GM18909 (cell line): Measurements from ENCODE around the gene PPP1R9A.

Experiments used
- ATAC-seq: cut with Tn5 transposase; IDR thresholded peaks from one replicate; pipeline ENCODE4 v1.9.1; 2021; ENCODE audit warnings: mild to moderate bottlenecking; ENCODE audit not compliant: unreplicated experiment, poor library complexity

The PPP1R9A gene

DNA sequence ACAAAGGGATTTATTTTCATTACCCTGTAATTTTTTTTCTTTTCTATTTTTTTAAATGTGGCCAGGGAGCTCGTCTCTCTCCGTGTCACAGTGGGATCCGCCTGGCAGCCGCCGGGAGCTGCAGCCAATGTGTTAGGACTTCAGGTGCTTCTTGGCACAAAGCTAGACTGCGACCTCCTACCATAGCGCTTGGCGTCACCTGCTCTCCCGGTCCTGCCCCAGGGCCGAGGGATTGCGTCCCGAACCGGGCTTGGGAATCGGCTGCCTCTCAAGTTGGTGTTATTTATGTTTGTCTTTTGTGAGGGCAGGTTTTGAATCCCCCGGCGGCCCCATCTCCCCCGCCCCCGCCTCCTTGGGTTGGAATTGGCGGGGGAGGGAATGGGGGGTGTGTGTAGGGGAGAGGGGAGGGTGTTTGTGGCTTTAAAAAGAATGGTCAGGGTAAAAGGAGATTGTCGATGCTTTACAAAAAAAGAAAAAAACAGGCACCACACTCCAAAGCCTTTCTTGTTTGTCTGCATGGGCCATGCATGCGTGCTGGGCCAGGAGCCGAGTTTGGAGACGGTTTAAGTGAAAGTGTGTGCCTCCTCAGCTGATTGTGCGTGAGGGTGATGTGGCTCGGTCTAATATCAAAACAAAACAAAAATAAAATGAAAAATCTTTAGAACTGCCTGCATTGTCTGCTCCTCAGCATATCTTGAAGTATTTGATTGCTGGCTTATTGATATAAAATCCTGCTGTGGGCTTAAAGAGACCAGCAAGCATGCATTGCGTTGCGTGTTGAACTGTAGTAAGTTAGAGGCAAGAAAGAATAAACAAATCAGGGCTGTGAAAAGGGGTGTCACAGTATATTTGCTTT is 1.2 kb downstream of the PPP1R9A start:
- ATAC-seq: no peak

- no peak for ATAC-seq
Observed at GRCh38 chr7:94909179-94909466, 1.7 kb downstream of the PPP1R9A start.

DNA sequence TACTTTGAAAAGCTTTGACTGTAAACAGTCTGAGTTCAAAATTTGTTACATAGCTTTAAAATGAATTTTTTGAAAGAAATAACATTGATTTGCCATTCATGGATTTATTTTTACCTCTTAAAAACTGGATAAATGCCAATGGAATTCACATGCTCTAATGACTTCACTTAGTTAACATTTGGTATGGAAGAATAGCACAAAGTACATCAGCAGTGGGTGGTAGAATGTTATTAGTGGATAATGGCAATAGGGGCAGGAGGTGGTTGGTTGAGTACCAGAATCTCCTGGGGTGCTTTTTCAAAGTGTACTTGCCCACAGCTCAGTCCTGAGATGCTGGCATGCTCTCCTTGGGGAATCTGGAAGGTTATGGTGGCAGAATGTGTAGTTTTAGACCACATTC is 4.7 kb downstream of the PPP1R9A start:
- no peak for ATAC-seq

DNA sequence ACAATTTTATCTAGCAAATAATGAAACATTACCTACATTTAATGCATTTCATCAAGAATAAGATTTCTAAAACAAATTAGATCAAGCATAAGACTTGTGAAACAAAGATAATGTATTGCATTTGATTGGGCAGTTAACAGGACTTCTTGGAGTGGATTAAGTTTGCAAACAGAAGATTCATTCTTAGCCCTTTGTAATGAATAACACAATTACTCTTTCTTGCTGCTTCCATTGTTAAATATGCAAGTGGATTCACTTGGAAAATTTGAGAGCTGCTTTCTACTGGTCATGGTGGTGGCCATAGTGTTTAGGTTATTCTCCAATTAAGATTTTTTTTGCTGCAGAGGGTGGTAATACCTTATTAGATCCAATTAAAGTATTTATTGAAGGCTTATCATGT is 6.0 kb downstream of the PPP1R9A start:
- no peak for ATAC-seq

DNA sequence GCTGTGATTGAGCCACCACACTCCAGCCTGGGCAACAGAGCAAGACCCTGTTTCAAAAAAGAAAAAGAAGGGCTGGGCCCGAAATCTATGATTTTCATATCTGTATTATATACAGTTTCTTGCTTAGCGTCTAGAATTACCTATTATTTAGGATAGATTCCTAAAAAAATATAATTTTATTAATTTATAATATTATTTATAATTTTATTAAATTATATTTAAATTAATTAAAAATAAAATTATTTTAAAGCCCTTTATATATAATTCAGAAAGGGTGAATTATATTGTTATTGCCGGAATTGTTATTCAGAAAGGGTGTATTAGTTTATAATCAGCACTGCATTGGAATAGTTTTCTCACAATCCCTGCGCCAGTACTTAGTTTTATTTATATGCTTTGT is 14.5 kb downstream of the PPP1R9A start:
- no peak for ATAC-seq

GRCh38 chr7:94922457-94922856 is 15.1 kb downstream of the PPP1R9A start:
- ATAC-seq: no peak

GRCh38 chr7:94923412-94923811 is 16.0 kb downstream of the PPP1R9A start:
- no peak for ATAC-seq

DNA sequence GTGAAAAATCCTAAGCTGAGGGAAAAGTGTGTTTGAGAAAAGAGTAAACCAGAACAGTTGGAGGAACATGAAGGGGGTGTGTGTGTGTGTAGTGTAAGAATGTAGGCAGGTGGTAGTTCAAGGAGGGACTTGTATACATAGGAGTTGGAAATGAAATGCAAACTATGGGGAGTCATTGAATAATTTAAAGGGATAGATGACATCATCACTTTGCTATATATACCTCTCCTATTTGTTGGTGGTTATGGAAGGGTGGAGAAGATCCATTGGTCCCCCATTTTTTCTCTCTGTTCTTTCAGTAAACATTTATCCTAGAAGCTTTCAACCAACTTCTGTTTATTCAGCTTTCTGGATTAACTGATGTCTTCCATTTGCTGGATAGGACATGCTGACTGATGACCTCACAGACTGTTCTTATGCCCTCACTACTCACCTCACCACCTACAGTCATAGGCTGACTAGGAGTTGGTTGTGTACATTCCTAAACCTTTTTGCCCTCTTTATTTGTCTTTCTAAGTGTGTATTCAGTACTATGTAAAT is 20.8 kb downstream of the PPP1R9A start:
- ATAC-seq: no peak

GRCh38 chr7:94933256-94933990 is 26.0 kb downstream of the PPP1R9A start:
- no peak for ATAC-seq

DNA sequence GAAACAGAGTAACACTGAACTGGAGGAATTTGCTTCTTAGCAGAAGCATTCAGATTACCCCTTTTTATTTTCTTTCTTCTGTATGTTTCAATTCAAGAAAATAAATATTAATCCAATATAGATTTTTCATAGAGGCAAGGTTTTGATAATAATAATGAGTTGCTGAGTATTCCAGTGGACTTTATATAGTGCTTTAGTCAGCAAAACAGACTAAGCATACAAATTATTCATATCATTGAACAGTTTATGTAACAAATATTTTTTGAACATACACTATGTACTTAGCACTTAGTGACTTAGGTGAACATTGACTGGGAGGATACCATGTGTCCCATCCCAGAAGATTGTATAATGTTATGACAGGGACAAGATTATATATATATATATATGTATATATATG is 32.0 kb downstream of the PPP1R9A start:
- ATAC-seq: no peak

DNA sequence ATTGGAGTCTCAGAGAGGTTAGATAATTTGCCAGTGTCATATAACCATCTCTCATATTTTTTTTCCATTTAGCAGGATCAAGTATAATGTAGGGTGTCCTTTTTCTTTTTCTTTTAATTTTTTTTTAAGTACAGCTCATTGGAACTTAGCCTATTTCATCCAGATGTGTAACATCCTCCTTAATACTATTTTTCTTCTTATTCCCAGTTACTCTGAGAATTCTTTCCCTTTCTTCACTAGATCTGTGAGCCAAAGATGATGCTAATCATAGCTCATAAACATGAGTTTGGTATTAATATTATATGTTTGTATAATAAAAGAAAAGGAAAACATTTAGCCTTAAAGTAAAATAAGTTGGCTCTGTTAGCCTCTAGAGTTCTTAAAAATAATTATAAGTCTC is 32.8 kb downstream of the PPP1R9A start:
- ATAC-seq: no peak

DNA sequence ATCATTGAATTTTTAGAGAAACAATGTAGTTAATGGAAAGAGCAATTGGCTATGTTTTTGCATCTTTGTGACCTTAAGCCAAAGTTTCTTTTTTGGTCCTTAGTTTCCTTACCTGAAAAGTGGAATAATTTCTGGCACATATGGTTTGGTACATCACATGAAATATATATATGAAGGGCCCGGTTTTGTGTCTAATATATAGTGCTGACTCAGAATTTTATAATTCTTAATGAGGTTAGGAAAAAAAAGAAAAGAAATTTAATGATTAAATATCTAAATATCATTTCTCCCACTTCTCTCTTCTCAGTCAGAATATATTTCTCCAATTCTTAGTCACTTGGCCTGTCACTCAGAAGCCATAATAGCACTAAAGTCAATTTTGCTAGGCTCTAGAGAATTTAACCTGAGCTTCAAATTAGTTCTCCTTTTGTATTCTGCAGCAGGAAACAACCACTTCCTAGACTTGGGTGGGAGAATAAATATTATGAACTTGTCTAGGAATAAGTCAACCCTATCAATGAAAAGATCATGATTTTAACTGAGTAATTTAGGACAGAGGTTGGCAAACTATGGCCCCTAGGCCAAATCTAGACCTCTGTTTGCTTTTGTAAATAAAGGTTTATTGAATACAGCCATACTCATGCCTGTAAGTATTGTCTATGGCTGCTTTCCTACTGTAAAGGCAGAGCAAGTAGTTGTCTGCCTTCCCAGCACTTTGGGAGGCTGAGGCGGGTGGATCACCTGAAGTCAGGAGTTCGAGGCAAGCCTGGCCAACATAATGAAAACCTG is 34.6 kb downstream of the PPP1R9A start:
- ATAC-seq: no peak

- no peak for ATAC-seq
Observed at GRCh38 chr7:94943134-94943533, 35.7 kb downstream of the PPP1R9A start.

DNA sequence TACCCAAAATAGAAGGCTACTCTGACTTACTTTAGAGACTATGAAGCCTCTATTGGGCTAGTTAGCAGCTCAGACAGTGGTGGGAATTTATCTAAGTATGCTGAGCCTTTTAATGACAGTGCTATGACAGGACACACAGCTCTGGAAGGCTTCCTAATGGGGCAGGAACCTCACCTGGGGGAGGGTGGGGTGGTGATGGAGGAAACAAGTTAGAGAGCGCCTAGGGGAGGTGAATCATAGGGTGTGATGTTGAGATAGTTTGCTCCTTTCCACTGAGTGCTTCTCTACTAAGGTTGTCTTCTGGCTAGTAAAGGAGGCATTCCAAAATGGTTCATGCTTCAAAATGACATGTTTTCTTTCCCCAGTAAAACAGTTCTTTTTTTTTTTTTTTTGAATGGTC is 42.1 kb downstream of the PPP1R9A start:
- ATAC-seq: no peak

DNA sequence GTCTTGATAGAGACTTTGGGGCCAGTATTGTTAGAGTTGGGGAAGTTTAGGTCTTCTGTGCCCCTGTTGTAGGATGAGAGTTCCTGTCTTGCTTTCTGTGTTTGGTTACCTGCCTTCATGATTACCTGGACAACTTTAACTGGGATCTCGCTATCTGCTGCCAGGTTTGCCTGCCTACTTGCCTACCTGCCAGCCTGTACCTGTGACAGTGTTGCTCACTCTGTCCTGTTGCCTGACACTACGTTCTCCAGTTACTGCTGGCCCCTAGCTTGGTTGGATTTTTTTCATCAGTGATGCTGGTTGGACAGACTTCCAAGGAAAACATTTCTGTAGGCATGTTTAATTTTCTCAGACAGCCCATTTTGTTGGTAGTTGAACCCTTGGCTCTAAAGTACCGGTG is 48.4 kb downstream of the PPP1R9A start:
- ATAC-seq: no peak

DNA sequence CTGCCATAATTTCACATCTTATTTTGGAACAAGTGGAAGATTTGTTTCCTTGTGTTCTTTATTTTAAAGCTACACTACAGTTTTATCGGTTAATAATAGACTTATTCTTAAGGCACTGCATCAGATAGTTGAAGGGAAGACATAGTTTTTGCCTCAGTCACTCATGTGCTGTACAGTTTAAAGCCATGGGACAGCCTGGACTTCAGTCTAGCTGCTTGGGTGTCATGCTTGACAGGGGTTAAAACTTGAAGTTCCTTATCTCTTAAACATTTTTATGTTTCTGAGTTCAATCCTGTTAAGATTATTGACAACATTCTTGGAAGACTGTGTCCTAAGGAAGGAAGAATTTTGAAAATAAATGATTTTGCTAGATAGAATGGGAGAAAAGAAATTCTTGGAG is 49.7 kb downstream of the PPP1R9A start:
- no peak for ATAC-seq

DNA sequence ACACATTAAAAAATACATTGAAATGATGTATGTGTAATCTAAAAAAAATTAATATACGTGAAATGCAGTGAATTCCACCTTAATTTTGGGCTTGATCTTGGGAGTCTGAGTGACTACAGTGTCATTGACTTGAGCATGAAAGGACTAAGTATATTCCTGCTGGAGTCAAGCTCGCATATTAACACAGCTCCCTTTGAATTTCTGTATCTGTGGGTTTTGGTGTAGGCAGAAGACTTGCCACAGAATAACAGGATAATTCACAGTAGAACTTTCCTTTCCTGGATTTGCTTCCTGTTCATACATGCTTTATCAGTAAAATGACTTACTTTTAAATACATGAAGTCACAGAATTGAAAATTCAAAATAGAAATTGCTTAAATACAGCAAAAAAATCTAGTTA is 55.3 kb downstream of the PPP1R9A start:
- no peak for ATAC-seq

DNA sequence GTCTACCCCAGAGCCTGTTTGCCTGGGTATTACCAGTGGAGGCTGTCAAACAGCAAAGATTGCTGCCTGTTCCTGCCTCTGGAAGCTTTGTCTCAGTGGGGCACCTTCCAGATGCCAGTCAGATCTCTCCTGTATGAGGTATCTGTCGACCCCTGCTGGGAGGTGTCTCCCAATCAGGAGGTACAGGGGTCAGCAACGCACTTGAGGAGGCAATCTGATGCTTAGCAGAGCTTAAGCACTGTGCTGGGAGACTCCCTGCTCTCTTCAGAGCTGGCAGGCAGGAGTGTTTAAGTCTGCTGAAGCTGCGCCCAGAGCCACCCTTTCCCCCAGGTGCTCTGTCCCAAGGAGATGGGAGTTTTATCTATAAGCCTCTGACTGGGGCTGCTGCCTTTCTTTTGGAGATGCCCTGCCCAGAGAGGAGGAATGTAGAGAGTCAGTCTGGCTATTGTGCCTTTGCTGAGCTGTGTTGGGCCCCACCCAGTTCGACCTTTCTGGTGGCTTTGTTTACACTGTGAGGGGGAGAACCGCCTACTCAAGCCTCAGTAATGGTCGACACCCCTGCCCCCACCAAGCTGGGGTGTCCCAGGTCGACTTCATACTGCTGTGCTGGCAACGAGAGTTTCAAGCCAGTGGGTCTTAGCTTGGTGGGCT is 62.2 kb downstream of the PPP1R9A start:
- no peak for ATAC-seq

GRCh38 chr7:94970085-94970576 is 62.7 kb downstream of the PPP1R9A start:
- no peak for ATAC-seq
